Measurements from ENCODE around the gene ITPR1.

- no peak for TF ChIP-seq CTCF (IDR thresholded peaks at IDR 0.05)
- no peak for TF ChIP-seq POLR2A (IDR thresholded peaks at IDR 0.05)
- no peak for TF ChIP-seq EP300 (IDR thresholded peaks at IDR 0.05)
These were observed 88.3 kb downstream of the ITPR1 start for GRCh38 chr3:4581498-4581897.
